ENCODE data around the gene MBOAT2.

DNA sequence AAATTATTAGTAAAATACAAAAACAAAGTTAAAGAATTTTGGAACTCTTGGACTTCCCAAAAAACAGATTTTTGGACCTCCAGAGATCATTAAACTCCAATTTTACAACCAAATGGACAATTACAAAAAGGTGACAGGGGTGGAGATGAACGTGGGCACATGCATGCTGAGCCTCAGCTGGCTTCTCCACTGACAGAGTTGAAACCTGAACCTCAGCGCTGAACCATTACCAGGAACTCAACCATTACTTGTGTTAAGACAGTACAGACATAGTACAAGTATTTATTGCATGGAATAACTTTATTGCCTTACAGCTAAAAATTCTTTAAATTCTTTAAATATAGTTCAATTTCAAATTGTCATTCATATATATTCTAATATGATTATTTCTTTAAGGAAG lies 133.0 kb downstream of the MBOAT2 start:
- no peak for TF ChIP-seq EZH2 (IDR thresholded peaks at IDR 0.05; ENCODE audit: borderline replicate concordance, insufficient read depth, low read depth, low read length, poor library complexity, severe bottlenecking)
- TF ChIP-seq, protein P1, sequence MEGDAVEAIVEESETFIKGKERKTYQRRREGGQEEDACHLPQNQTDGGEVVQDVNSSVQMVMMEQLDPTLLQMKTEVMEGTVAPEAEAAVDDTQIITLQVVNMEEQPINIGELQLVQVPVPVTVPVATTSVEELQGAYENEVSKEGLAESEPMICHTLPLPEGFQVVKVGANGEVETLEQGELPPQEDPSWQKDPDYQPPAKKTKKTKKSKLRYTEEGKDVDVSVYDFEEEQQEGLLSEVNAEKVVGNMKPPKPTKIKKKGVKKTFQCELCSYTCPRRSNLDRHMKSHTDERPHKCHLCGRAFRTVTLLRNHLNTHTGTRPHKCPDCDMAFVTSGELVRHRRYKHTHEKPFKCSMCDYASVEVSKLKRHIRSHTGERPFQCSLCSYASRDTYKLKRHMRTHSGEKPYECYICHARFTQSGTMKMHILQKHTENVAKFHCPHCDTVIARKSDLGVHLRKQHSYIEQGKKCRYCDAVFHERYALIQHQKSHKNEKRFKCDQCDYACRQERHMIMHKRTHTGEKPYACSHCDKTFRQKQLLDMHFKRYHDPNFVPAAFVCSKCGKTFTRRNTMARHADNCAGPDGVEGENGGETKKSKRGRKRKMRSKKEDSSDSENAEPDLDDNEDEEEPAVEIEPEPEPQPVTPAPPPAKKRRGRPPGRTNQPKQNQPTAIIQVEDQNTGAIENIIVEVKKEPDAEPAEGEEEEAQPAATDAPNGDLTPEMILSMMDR (IDR thresholded peaks at IDR 0.05): no peak

Data from B cell (primary cell).